HG03064 (cell line): ENCODE data around the gene LAIR1.

Experiments
- ATAC-seq: cut with Tn5 transposase; IDR thresholded peaks from one replicate; pipeline ENCODE4 v1.9.1; 2021; ENCODE audit warnings: low read depth; ENCODE audit not compliant: unreplicated experiment

The LAIR1 gene

DNA sequence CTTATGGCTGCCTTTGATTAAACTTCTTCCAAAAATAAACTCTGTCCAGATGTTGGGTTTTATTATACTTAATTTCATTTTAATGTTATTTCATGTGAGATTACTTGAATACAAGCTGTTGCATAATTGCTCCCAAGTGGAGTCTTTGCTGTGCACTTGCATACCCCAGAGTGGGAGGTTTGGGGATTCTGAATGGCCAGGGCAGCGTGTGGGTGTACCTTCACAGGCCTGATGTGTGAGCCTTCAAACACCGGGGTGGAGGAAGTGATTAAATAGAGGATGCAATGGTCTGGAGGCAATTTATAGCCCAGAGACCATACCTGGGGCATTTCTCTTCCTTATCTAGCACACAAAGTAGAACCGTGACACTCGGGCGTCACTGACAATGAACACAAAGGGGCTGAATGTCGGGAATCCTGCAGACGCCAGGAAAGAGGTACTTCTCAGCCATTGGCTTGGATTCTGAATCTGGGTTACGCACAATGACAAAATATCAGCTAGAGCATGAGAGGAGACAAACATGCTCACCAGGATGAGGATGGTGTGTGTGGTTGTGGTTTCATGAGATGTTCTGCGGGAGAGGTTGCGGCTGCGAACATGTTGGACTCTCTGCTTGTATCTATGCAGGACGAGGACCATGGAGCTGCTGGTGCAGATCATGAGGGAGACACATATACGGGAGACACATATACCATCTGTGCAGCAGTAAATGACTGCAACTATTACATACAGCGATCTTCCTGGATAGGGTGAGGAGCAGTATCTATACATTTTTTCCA, 44.6 kb downstream of the LAIR1 start:
- no peak for ATAC-seq

DNA sequence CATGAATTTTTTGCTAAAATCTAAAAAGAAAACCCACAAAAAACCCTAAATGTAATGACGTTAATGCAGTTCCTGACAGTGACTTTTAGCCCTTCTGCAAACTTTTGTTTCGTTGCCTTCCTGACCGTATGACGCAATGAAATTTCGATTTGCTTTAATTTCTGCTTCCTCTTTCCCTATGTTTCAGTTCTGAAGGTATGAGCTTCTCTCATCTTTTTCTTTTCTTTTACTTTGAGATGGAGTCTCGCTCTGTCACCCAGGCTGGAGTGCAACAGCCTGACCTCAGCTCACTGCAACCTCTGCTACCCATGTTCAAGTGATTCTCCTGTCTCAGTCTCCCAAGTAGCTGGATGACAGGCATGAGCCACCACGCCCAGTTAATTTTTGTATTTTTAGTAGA, 45.7 kb downstream of the LAIR1 start:
- ATAC-seq: no peak

DNA sequence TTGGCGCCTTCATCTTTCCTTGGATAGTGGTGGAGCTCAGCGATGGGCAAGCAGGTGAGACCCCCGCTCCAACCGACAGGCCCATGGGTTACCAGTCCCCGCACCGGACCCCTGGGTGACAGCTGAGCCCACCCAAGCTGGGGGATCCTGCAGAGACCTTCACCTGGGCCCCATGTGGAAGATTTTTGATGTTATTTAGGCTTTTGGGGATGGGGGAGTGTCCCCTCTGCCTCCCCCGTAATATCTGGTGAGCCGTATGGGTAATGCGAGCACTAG, 46.8 kb downstream of the LAIR1 start:
- no peak for ATAC-seq

DNA sequence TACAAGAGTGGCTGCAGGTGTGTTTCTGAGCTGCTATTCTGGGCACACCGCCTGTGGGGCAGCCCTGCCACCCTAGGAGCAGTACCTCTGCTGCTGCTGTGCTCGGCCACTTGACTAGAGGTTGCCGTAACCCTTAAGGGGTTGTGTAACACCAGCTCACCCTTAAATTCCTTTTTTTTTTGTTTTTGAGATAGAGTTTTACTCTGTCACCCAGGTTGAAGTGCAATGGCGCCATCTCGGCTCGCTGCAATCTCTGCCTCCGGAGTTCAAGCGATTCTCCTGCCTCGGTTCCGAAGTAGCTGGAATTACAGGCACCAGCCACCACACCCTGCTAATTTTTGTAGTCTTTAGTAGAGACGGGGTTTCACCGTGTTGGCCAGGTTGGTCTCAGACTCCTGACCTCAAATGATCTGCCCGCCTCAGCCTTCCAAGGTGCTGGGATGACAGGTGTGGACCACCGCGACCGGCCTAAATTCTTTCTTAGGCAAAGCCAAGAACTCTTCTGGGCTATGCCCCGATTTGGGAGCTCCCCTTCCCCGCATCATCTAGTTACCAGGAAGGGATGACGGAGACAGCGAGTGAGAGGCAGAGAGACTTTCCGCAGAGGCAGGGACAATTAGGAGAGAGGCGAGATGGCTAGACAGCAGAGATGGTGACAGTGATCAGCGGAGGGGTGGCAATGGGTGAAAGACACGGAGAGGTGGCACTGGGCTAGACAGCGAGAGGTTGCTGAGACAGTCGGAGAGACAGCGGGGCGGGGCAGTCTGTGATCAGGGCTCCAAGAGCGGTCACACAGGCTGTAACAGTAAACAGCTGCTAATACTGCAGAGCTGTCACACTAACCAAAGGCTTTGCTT, 47.4 kb downstream of the LAIR1 start:
- ATAC-seq: no peak

DNA sequence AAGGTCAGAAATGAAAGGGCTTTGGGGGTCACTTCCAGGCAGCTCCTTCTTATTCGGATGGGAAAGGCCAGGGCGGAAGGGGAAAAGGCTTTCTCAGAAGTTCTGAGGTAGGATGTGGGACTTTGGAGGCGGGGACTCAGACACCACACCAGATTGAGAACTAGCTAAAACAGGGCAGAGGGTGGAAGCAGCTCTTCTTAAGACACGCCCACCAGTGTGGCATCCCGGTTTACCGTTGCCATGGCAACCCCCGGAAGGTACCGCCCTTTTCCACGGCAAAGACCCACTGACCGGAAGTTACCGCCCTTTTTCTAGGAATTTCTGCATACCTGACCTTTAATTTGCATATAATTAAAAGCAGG, 48.0 kb downstream of the LAIR1 start:
- no peak for ATAC-seq

GRCh38 chr19:54315956-54316355, 48.8 kb downstream of the LAIR1 start:
- ATAC-seq: no peak

DNA sequence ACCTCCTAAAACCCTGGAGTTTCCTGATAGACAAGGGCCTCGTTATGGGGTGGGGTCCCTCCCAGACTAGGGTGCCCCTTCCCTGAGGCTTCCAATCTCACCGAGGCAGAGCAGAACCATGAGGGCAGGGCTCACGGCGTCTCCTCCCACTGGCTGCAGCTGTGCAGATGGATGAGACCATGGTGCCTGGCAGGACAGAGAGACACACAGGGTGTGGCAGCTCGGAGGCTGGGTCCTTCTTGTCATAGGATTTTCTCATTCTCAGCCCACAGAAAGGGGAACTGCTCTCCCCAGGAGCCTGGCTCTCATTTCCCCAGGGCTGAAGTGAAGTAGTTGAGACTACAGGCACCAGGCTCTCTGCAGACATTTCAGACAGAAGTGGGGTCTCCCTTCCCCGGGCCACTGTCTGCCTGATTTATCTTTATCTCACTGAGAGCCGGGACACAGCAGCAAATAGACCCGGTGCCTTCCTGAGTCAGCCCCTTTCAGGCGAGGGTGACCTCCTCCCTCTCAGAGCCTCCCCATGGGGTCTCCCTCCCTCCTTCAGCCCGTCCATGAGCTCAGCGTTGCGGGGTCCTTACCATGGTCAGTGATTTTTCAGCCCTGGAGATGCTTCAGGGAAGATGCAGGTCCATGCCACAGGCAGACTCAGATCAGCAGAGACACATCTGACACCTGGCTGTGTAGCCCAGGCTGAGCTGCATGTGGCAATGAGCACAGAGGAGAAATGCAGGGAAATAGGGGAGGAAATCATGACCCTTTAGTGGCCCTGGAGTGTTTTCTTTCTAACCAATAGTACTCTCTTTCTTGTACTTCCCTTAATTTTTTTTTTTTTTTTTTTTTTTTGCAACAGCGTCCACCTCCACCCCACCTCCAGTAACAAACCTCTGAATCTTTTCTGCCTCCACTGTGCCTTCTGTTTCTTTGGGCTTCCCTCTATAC, 52.0 kb downstream of the LAIR1 start, which contains the start of gene LILRA5:
LILRA5 (minus strand) TSS at position 731 of the 942 bp plus-strand sequence; CDS start at position 584, 147 bp downstream.
- no peak for ATAC-seq

- no peak for ATAC-seq
Measured at GRCh38 chr19:54312011-54312410, 52.7 kb downstream of the LAIR1 start.

DNA sequence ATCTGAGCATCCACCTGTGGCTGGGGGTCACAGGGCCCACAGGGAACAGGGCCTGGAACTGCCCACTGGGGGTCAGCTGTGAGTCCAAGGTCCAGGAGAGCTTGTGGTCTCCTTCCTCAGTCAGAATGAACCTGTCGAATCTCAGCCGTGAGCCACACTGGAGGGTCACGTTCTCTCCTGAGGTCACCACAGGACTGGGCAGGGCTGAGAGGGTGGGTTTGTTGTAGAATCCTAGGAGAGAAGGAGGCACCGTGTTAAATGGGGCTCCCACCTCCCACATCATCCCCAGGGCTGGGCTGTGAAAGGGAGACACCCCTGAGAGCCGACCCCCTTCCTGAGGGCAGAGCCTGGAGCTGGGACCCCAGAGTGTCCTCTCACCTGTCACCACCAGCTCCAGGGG, 53.2 kb downstream of the LAIR1 start:
- ATAC-seq: no peak

GRCh38 chr19:54310543-54310942, 54.2 kb downstream of the LAIR1 start:
- ATAC-seq: no peak

DNA sequence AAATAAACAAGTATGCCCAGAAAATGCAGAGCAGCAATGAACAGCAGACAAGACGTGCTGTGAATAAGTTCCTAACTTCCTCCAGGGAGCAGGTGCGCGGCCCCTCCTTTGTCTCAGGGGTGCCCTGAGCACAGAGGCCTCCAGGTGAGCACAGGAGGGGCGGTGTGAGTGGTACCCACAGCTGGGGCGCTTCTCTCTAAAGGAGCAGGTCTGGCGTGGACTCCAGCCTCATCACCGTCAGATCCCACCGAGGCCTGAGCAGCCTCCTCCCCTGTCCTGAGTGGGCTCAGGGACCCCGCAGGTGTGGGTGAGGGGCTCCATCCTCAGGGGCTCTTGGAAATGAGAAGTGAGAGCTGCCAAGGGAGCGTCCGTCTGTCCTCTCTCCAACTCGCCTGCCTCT, 54.9 kb downstream of the LAIR1 start:
- ATAC-seq: no peak

DNA sequence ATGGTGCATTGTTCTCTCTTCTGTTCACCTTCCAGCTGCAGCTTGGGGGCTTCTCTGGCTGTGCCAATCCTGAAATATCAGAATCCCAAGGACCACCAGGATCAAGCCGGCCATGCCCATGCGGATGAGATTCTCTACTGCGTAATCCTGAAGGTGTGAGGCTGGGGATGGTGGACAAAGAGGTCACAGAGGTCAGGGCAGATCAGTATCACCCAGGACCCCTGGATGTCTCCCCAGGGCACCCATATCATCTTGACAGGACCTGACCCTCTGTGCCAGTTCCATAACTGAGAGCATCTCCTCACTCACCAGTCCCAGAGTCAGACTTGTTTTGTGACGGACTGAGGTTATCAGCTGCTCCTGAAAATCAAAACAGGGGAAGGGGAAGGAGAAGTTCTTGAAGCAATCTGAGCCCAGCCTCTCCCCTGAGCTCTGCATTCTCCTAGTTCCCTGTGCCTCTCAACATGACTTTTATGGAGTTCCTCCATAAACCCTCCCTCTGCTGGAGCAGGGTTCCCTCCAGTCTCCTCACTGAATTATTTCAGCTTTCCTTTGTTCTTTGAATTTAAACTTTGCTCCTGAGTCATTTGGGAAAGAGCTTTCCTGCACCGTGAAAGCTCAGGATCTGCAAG, 57.2 kb downstream of the LAIR1 start:
- no peak for ATAC-seq

- no peak for ATAC-seq
Measured at GRCh38 chr19:54305141-54305540, 59.6 kb downstream of the LAIR1 start.

- no peak for ATAC-seq
Measured at GRCh38 chr19:54302257-54302656, 62.5 kb downstream of the LAIR1 start.
